A549 (cell line): ENCODE measurements around the gene MAP3K21. TPM values are rescaled to one million over a fixed set of nuclear protein-coding genes. Genes with fewer than 3 reads are reported as not detected.

Experiments used
- ATAC-seq, 2 experiments: fragments of 200-7000 bp in 1 of 2; fragments of >200 bp in 1 of 2; cut with Nextera tagmentation in 1 of 2; cut with Tn5 transposase in 1 of 2; 3 replicates each; pipeline versions ENCODE4 v1.8.0 to v1.9.1; 2018 to 2020; ENCODE audit warnings: mild to moderate bottlenecking in 1 of 2, moderate library complexity in 1 of 2
- CTCF ChIA-PET: fragments of 300-600 bp; sonication (Branson Sonifier 250); formaldehyde crosslinking; extraction: SDS; loops from one replicate; lab custom pipeline; 2021; ENCODE audit warnings: antibody characterized with exemption, inconsistent platforms; lab: Yijun Ruan, JAX
- POLR2A ChIA-PET: fragments of 350-600 bp; formaldehyde crosslinking; extraction: SDS; loops from one replicate; lab custom pipeline; 2021; ENCODE audit warnings: antibody characterized with exemption, inconsistent platforms; lab: Yijun Ruan, JAX
- DNase-seq, 2 experiments: peaks; one replicate each; pipeline versions ENCODE4 v3.0.0 to v3.0.0-alpha.2; 2011 to 2016; ENCODE audit warnings: low read depth in 1 of 2, low spot score in 1 of 2
- FAIRE-seq: peaks from 2 replicates; lab custom pipeline; 2011; peaks lifted over from hg19 to GRCh38; lab: Jason Lieb, UNC
- H3K27ac ChIP-seq, 2 experiments: fragments of >200 bp; sonication (Bioruptor Twin); formaldehyde crosslinking; 3 replicates each; pipeline ENCODE4 v1.5.1; 2016 to 2017
- H3K4me1 ChIP-seq: fragments of >200 bp; sonication (Bioruptor Twin); formaldehyde crosslinking; 3 replicates; pipeline ENCODE4 v1.6.1; 2016
- H3K4me2 ChIP-seq: fragments of >200 bp; sonication (Bioruptor Twin); formaldehyde crosslinking; 3 replicates; pipeline ENCODE4 v1.6.1; 2016
- H3K4me3 ChIP-seq: fragments of >200 bp; sonication (Bioruptor Twin); formaldehyde crosslinking; 3 replicates; pipeline ENCODE4 v1.5.1; 2016
- H3K9me3 ChIP-seq: fragments of >200 bp; sonication (Bioruptor Twin); formaldehyde crosslinking; 3 replicates; pipeline ENCODE4 v1.6.1; 2016
- CBX8 ChIP-seq: fragments of 200-600 bp; sonication (generic); IDR thresholded peaks from 2 replicates; pipeline ENCODE4 v1.6.1; 2016
- CEBPB ChIP-seq, 2 experiments: fragments of >200 bp in 1 of 2; sonication (Bioruptor Twin) in 1 of 2; formaldehyde crosslinking in 1 of 2; IDR thresholded peaks; 2 replicates each; pipeline ENCODE4 v1.6.1; 2012 to 2016
- CHD2 ChIP-seq: fragments of 150-350 bp; IDR thresholded peaks from 2 replicates; pipeline ENCODE4 v1.6.1; 2014; ENCODE audit warnings: low read length; ENCODE audit not compliant: partially characterized antibody
- E2F6 ChIP-seq: IDR thresholded peaks from 2 replicates; pipeline ENCODE4 v1.6.1; 2012; ENCODE audit warnings: low read depth, borderline replicate concordance
- FOSL2 ChIP-seq, 2 experiments: fragments of 450-650 bp in 1 of 2; fragments of >200 bp in 1 of 2; sonication (Bioruptor Twin) in 1 of 2; formaldehyde crosslinking; IDR thresholded peaks; 2 replicates each; pipeline versions ENCODE4 v1.5.0 to v1.6.1; 2016 to 2020; ENCODE audit warnings: mild to moderate bottlenecking in 1 of 2, moderate library complexity in 1 of 2
- GATA3 ChIP-seq: IDR thresholded peaks from 2 replicates; pipeline ENCODE4 v1.6.1; 2012; ENCODE audit warnings: borderline replicate concordance
- PBX3 ChIP-seq: IDR thresholded peaks from 2 replicates; pipeline ENCODE4 v1.6.1; 2012
- RARB ChIP-seq: fragments of 250-450 bp; sonication (Bioruptor Pico); IDR thresholded peaks from 2 replicates; pipeline ENCODE4 v1.8.0; 2021; ENCODE audit warnings: mild to moderate bottlenecking, moderate library complexity
- RFX5 ChIP-seq: fragments of 450-650 bp; IDR thresholded peaks from 2 replicates; pipeline ENCODE4 v1.7.1; 2014; ENCODE audit warnings: antibody characterized with exemption, mild to moderate bottlenecking, moderate library complexity
- SMC3 ChIP-seq: fragments of >200 bp; sonication (Bioruptor Twin); formaldehyde crosslinking; IDR thresholded peaks from 3 replicates; pipeline ENCODE4 v1.6.1; 2018; ENCODE audit warnings: inconsistent platforms
- USF2 ChIP-seq: fragments of 450-650 bp; IDR thresholded peaks from 2 replicates; pipeline ENCODE4 v1.6.1; 2014; ENCODE audit warnings: antibody characterized with exemption
- ZC3H11A ChIP-seq: fragments of 450-650 bp; IDR thresholded peaks from 2 replicates; pipeline ENCODE4 v1.6.1; 2014; ENCODE audit warnings: antibody characterized with exemption, mild to moderate bottlenecking
- WGBS: methylation state at CpG from one replicate; pipeline ENCODE4 v1.1.6; 2017; ENCODE audit errors: missing lambda C conversion rate; 5-methylcytosine and 5-hydroxymethylcytosine counted together
- polyA plus RNA-seq, 4 experiments: library from polyadenylated mRNA; depleted of rRNA in 3 of 4; stranded (reverse); fragments of >200 nt; fragmentation: RNase III in 1 of 4; extraction: RNeasy Plus Mini Kit Qiagen cat#74134 plus additional on column Dnase treatment in 1 of 4; gene quantifications; 2 replicates in 3 of 4; 3 replicates in 1 of 4; pipeline ENCODE4 v1.2.3, GENCODE V29; 2011 to 2017

Gene MAP3K21
- polyA plus RNA-seq, 2 of the 4 experiments (the other 2 are of a cell fraction) = 14.4 to 26.9 TPM

GRCh38 chr1:233433436-233434210, 106.1 kb downstream of the MAP3K21 start:
- ATAC-seq (no peak), FAIRE-seq (no peak)
- no peak overlapping the region for H3K27ac ChIP-seq
- 62% methylated on average over 4 of the region's 4 CpGs for WGBS
- H3K9me3 ChIP-seq = no peaks in the 10 kb centered on the region
- no peak overlapping the region for H3K4me3 ChIP-seq
- H3K4me1 ChIP-seq = no peaks in the 10 kb centered on the region
- H3K4me2 ChIP-seq = no peak overlapping the region
- CTCF ChIA-PET = no interaction called here
- POLR2A ChIA-PET = no interaction called here
- TF ChIP-seq PBX3 (no peak), FOSL2 (IDR thresholded peaks at IDR 0.05) (no peak), FOSL2 (CRISPR knock-in tag; IDR thresholded peaks at IDR 0.05) (no peak), CHD2 (no peak), GATA3 (no peak), RFX5 (no peak), CEBPB (IDR thresholded peaks at IDR 0.05) (no peak), USF2 (no peak), RARB (CRISPR knock-in tag) (no peak), ZC3H11A (no peak), SMC3 (no peak), E2F6 (no peak), CBX8 (no peak)
- TF ChIP-seq, all 56 proteins: peak for 0
- DNase-seq = no peak

Other genes with a start within 250 kb of the MAP3K21 start
- gene PCNX2, start 32.0 kb upstream of the MAP3K21 start, polyA plus RNA-seq (2011; rRNA removed) = 27.2 and 31.5 TPM in 2 replicates
- 8.7 to 9.0 TPM (median 8.8 TPM) in 3 replicates for gene PCNX2, start 32.0 kb upstream of the MAP3K21 start, polyA plus RNA-seq (2017; fragmentation: RNase III; extraction: RNeasy Plus Mini Kit Qiagen cat#74134 plus additional on column Dnase treatment)